Measurements from ENCODE around the gene ABCC4. TPM values are rescaled to one million over a fixed set of nuclear protein-coding genes. Genes with fewer than 3 reads are reported as not detected.

The ABCC4 gene
- total and polyA plus RNA-seq, 2 of the 13 experiments (the other 11 are each of a cell fraction or from before 2014, with no cell fraction given): 4.2 to 11.3 TPM

GRCh38 chr13:95160112-95160906 lies 140.9 kb downstream of the ABCC4 start (continued):
- TF ChIP-seq ZNF142 (CRISPR knock-in tag; IDR thresholded peaks at IDR 0.05) (no peak), MLX (CRISPR knock-in tag; IDR thresholded peaks at IDR 0.05) (no peak), ZNF777 (CRISPR knock-in tag; IDR thresholded peaks at IDR 0.05) (no peak), SOX6 (IDR thresholded peaks at IDR 0.05) (no peak), SOX6 (CRISPR knock-in tag; IDR thresholded peaks at IDR 0.05) (peak; percentile 83), DMTF1 (CRISPR knock-in tag; IDR thresholded peaks at IDR 0.05) (no peak), CSRNP1 (CRISPR knock-in tag; IDR thresholded peaks at IDR 0.05) (no peak), SRSF9 (IDR thresholded peaks at IDR 0.05; ENCODE audit: borderline replicate concordance, insufficient read depth, low read depth, low read length, poor library complexity, severe bottlenecking) (no peak), NFYC (CRISPR knock-in tag; IDR thresholded peaks at IDR 0.05) (no peak), ZBTB7A (CRISPR knock-in tag; IDR thresholded peaks at IDR 0.05) (no peak), ZBTB33 (CRISPR knock-in tag; IDR thresholded peaks at IDR 0.05) (no peak), E2F1 (CRISPR knock-in tag; IDR thresholded peaks at IDR 0.05) (no peak), ELF3 (CRISPR knock-in tag; IDR thresholded peaks at IDR 0.05) (peak; percentile 35; the same call in 1 of the 2 replicates), ZNF788 (CRISPR knock-in tag; IDR thresholded peaks at IDR 0.05; ENCODE audit: borderline replicate concordance) (no peak), ZNF572 (CRISPR knock-in tag; IDR thresholded peaks at IDR 0.05) (no peak)

Data from HepG2 (cell line).